GM19193 (cell line): Measurements from ENCODE around the gene TBC1D28.
A peak's percentile ranks its signal among the peaks of the same experiment; 100 is the strongest.
"Not testable (repeated sequence)": the region's sequence is repeated elsewhere in the genome, so short reads cannot be mapped to it uniquely, and the experiment has no call there.

Experiments used
- POLR2A ChIP-seq: IDR thresholded peaks from 4 replicates; pipeline ENCODE4 v1.6.1; 2011; ENCODE audit not compliant: insufficient read depth, insufficient read length; ENCODE audit errors: extremely low read depth

Gene TBC1D28

GRCh38 chr17:18644291-18644690 is at the start of gene TBC1D28:
TBC1D28 (minus strand) TSS chr17:18644391; CDS start chr17:18641352, 3,039 bp downstream.
- not testable (repeated sequence) for TF ChIP-seq POLR2A

- peak; percentile 43 for TF ChIP-seq POLR2A
Measured at GRCh38 chr17:18681767-18682571, 37.8 kb upstream of the TBC1D28 start, which contains the start of gene FOXO3B. FOXO3B (minus strand) TSS chr17:18682314; CDS start chr17:18681651, 663 bp downstream.

- no peak for TF ChIP-seq POLR2A
Measured at GRCh38 chr17:18626152-18626870, 17.9 kb downstream of the TBC1D28 start.
